Mesodermal cell (in vitro differentiated cells): Measurements from ENCODE around the gene PPFIA3.
"Not testable (repeated sequence)": the region's sequence is repeated elsewhere in the genome, so short reads cannot be mapped to it uniquely, and the experiment has no call there.

Experiments used
- H3K27ac ChIP-seq: 2 replicates; pipeline ENCODE4 v1.7.0; 2013; ENCODE audit warnings: mild to moderate bottlenecking, low read depth, low read length, moderate library complexity; ENCODE audit not compliant: severe bottlenecking
- H3K36me3 ChIP-seq: 2 replicates; pipeline ENCODE4 v1.7.1; 2013; ENCODE audit warnings: mild to moderate bottlenecking, low read length, moderate library complexity; ENCODE audit not compliant: control insufficient read depth, insufficient read depth
- H3K4me1 ChIP-seq: one replicate; pipeline ENCODE4 v1.7.1; 2013; ENCODE audit warnings: mild to moderate bottlenecking, low read length; ENCODE audit not compliant: insufficient read depth, control insufficient read depth, poor library complexity, severe bottlenecking
- H3K4me3 ChIP-seq: 2 replicates; pipeline ENCODE4 v1.7.0; 2013; ENCODE audit warnings: low read length, control low read depth, mild to moderate bottlenecking; ENCODE audit not compliant: insufficient read depth, poor library complexity, severe bottlenecking; ENCODE audit errors: extremely low read depth
- H3K9me3 ChIP-seq: 2 replicates; pipeline ENCODE4 v1.7.1; 2013; ENCODE audit warnings: mild to moderate bottlenecking, low read length, moderate library complexity; ENCODE audit not compliant: control insufficient read depth
- WGBS, 2 experiments: methylation state at CpG; one replicate each; pipeline ENCODE4 v1.1.5; 2013; ENCODE audit warnings: missing lambda C conversion rate in 2 of 2; ENCODE audit not compliant: insufficient coverage in 2 of 2; 5-methylcytosine and 5-hydroxymethylcytosine counted together

The PPFIA3 gene

DNA sequence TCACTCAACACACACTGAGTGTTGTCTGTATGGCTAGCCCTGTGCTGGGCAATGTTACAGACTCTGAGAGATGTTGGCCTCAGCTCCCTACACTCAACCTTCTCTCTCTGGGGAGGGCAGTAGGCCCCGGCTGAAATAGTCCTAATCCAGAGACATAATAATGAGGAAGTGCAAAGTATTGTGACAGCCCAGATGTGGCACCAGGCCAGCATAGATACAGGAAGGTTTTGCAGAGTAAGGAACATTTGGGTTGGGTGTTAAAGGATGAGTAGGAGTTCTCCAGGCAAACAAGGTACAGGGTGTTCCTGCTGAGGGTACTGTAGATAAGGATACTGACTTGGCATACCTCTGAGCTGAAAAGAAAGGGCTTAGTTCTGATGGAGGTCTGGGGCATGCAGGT is 2.8 kb upstream of the PPFIA3 start:
- peaks cover 11% of the 10 kb centered on the region for H3K4me1 ChIP-seq
- no peak overlapping the region for H3K4me3 ChIP-seq
- no peak overlapping the region for H3K27ac ChIP-seq
- H3K36me3 ChIP-seq: peaks cover 3% of the 10 kb centered on the region
- H3K9me3 ChIP-seq: no peaks in the 10 kb centered on the region
- WGBS, 2 experiments: 80% methylated on average over 1 of the region's 1 CpG; no CpG with 5 or more reads in 1 of the 2 experiments

DNA sequence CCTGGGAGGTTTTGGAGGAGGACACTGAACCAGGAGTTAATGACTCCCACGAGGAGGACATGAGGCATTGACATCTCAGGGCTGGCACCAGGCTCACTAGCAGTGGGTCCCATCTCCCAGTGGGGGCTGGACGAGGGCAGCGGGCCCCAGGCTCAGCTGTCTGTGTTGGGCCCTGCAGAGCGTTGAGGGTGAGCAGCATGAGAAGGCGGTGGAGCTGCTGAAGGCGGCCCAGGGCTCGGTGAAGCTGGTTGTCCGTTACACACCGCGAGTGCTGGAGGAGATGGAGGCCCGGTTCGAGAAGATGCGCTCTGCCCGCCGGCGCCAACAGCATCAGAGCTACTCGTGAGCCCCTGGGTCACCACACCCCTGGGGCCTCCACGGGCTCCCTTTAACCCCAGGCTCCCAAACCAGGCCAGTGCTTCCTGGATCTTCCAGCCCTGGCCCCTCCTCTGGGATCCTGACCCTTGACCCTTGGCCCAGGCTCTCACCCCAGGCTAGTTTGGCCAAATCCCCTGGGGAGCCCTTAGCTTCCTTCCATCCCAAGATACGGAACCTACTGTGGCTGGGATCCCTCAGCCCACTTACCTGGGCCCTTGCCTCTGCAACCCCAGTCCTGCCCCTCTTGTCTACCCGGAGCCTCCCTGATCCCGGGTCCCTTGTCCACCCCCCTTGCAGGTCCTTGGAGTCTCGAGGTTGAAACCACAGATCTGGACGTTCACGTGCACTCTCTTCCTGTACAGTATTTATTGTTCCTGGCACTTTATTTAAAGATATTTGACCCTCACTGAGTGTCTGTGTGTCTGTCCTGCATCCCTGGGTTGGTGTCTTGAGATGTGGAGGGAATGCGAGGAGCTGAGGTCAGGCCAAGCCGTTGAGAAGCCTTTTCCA is 1.4 kb upstream of the PPFIA3 start:
- H3K4me3 ChIP-seq: peak overlapping the region; percentile 59
- peaks cover 3% of the 10 kb centered on the region for H3K36me3 ChIP-seq
- H3K9me3 ChIP-seq: no peaks in the 10 kb centered on the region
- H3K4me1 ChIP-seq: peaks cover 11% of the 10 kb centered on the region
- peak overlapping the region; percentile 96 for H3K27ac ChIP-seq
- WGBS, 2 experiments: 90% methylated on average over 20 to 22 of the region's 26 CpGs

DNA sequence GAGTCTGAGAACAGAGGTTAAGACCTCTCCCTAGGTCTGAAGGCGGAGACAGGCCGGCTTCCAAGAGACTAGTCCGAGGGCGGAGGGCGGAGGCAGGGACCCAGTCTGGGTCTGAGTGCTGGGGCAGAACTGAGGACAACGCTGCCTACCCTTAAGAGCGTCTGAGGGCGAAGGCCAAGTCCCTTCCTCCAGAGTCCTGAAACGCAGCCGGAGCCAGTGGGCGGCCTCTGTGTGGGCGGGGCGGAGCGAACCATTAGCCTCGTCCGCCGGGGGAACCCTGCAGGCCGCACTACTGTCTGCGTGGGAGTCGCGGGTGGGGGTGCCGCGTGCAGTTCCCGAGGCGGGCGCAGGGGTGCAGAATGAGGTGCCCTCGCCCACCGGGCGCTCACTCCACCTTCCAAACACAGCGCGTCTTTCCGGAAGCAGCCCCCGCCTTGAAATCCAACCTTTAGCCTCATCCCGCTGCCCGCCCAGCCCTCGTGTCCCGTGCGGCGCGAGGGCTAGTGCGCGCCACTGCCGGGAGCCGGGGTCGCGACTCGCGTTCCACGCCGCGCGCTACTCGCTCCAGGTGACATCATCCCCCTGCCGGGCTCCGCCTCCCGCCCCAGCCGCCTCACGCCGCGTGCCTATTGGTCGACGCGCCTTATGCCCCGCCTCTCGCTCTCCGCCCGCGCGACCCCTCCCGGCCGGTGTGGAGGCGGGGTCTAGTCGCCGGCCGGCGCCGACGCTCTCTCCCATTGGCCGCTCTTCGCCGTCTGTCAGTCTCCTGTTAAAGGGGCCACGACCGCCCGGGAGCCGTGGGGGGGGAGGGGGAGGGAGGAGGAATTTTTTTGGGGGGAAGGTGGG is 556 bp upstream of the PPFIA3 start, which contains the start of gene C19orf73:
Gene C19orf73, minus strand, starts transcription at position 579 of the 846 bp plus-strand sequence. Its CDS starts 121 bp downstream, at position 458.
- WGBS, 2 experiments: 1 to 2% methylated on average over 57 to 64 of the region's 85 CpGs
- Histone ChIP-seq H3K9me3 (no peaks in the 10 kb centered on the region), H3K27ac (peak within 1 kb of the TSS; percentile 96), H3K4me1 (peaks cover 8% of the 10 kb centered on the region), H3K36me3 (peaks cover 3% of the 10 kb centered on the region), H3K4me3 (peak within 1 kb of the TSS; percentile 59)

GRCh38 chr19:49120325-49120683 is 960 bp downstream of the PPFIA3 start:
- Histone ChIP-seq H3K36me3 (peaks cover 3% of the 10 kb centered on the region), H3K9me3 (no peaks in the 10 kb centered on the region), H3K4me1 (peaks cover 6% of the 10 kb centered on the region), H3K4me3 (no peak overlapping the region), H3K27ac (no peak overlapping the region)
- 22 to 24% methylated on average over 16 of the region's 16 CpGs for WGBS, 2 experiments

DNA sequence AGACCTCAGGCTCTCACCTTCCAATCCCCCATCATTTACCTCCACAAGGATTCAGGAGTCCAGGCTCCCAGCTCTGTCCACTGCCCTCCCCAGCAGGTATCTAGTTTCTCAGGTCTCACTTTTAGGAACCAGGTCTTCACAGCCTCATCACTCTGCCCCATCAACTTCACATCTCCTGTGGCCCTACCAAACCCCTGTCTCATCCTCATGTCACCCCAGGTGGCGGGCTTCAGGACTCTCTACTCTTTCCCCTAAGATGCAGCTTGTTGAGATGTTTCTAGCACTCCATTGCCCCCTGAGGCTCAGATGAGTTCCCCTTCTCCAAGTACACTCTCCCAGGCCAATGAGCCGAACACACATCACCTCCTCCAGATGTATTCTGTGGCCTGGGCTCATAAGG is 1.5 kb downstream of the PPFIA3 start:
- WGBS, 2 experiments: 82 to 88% methylated on average over 1 to 2 of the region's 2 CpGs
- no peak overlapping the region for H3K4me3 ChIP-seq
- H3K27ac ChIP-seq: no peak overlapping the region
- H3K36me3 ChIP-seq: peaks cover 3% of the 10 kb centered on the region
- peaks cover 6% of the 10 kb centered on the region for H3K4me1 ChIP-seq
- no peaks in the 10 kb centered on the region for H3K9me3 ChIP-seq

DNA sequence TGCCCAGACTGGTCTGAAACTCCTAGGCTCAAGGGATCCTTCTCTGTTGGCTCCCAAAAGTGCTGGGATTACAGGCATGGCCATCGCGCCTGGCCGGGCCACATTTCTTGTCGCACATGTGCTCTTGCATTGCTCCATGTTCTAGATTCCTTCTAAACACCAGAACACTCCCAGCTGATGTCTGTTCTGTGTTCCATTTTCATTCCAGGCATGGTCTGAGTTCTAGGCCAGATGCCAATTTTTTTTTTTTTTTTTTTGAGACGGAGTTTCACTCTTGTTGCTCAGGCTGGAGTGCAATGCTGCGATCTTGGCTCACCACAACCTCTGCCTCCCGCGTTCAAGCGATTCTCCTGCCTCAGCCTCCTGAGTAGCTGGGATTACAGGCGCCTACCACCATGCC is 2.5 kb downstream of the PPFIA3 start:
- H3K27ac ChIP-seq, H3K9me3 ChIP-seq, H3K4me3 ChIP-seq, H3K4me1 ChIP-seq, H3K36me3 ChIP-seq: not testable (repeated sequence)
- 95 to 98% methylated on average over 6 to 8 of the region's 10 CpGs for WGBS, 2 experiments

DNA sequence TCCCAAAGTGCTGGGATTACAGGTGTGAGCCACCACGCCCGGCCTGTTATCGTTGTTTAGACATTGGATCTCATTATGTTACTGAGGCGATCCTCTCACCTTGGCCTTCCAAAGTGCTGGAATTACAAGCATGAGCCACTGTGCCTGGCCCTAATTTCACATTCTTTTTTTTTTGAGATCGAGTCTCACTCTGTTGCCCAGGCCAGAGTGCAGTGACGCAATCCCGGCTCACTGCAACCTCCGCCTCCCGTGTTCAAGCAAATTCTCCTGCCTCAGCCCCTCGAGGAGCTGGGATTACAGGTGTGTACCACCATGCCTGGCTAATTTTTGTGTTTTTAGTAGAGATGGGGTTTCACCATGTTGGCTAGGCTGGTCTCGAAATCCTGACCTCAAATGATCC is 3.9 kb downstream of the PPFIA3 start:
- H3K9me3 ChIP-seq, H3K4me1 ChIP-seq, H3K36me3 ChIP-seq, H3K27ac ChIP-seq, H3K4me3 ChIP-seq: not testable (repeated sequence)
- WGBS, 2 experiments: 92 to 93% methylated on average over 10 to 11 of the region's 11 CpGs

GRCh38 chr19:49125025-49125731 is 5.8 kb downstream of the PPFIA3 start:
- no peaks in the 10 kb centered on the region for H3K9me3 ChIP-seq
- H3K27ac ChIP-seq: no peak overlapping the region
- WGBS, 2 experiments: 65 to 69% methylated on average over 19 to 21 of the region's 23 CpGs
- H3K36me3 ChIP-seq: no peaks in the 10 kb centered on the region
- no peaks in the 10 kb centered on the region for H3K4me1 ChIP-seq
- no peak overlapping the region for H3K4me3 ChIP-seq

DNA sequence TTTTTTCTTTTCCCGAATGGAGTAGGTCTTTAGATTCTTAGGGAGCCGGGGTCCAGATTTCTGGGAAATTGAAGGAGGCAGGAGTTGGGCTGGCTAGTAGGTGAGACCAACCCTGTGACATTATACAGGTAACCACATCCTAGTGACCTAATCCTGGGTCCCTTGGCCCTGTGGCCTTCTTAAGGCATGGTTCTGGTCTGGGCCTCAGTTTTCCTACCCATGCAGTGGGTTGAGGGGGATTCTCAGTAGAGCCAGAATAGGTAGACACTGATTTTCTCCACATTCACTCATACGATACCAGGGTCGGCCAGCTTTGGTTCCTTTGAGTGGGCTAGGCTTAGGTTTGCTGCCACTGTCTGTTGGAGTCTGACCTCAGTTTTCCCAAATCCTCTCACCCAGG is 7.2 kb downstream of the PPFIA3 start:
- no peaks in the 10 kb centered on the region for H3K4me1 ChIP-seq
- WGBS, 2 experiments: 93% methylated on average over 2 of the region's 4 CpGs; no CpG with 5 or more reads in 1 of the 2 experiments
- H3K36me3 ChIP-seq: no peaks in the 10 kb centered on the region
- H3K27ac ChIP-seq: no peak overlapping the region
- H3K9me3 ChIP-seq: no peaks in the 10 kb centered on the region
- no peak overlapping the region for H3K4me3 ChIP-seq

DNA sequence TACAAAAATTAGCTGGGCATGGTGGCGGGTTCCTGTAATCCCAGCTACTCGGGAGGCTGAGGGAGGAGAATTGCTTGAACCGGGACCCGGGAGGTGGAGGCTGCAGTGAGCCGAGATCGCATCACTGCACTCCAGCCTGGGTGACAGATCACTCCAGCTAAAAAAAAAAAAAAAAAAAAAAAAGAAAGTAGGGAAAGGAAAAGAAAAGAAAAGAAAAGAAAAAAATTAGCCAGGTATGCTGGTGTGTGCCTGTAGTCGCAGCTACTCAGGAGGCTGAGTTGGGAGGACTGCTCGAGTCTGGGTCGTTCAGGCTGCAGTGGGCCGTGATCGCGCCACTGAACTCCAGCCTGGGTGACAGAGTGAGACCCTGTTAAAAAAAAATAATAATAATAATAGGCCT is 7.9 kb downstream of the PPFIA3 start:
- not testable (repeated sequence) for H3K27ac ChIP-seq, H3K4me1 ChIP-seq, H3K36me3 ChIP-seq, H3K9me3 ChIP-seq
- WGBS, 2 experiments: 94 to 100% methylated on average over 3 to 9 of the region's 12 CpGs
- H3K4me3 ChIP-seq: peak overlapping the region; percentile 22
